HepG2 (cell line): ENCODE results near the gene PTPN12. TPM values are rescaled to one million over a fixed set of nuclear protein-coding genes. Genes with fewer than 3 reads are reported as not detected.

Experiments used
- ATAC-seq: fragments of 200-7000 bp; cut with Tn5 transposase; 3 replicates; pipeline ENCODE4 v1.9.1; 2020; ENCODE audit warnings: mild to moderate bottlenecking, moderate library complexity
- BruUV-seq: library from RNA; stranded (reverse); fragments of 400-500 nt; replicated peaks from 2 replicates; lab custom pipeline; 2021; lab: Mats Ljungman, UMichigan
- CTCF ChIA-PET: fragments of 300-600 bp; formaldehyde crosslinking; extraction: SDS; loops from one replicate; lab custom pipeline; 2021; ENCODE audit warnings: low total read pairs, inconsistent platforms, low intra/inter-chr PET ratio; lab: Yijun Ruan, JAX
- POLR2A ChIA-PET: fragments of 350-600 bp; sonication (Branson Sonifier 250); formaldehyde crosslinking; loops from one replicate; lab custom pipeline; 2020; ENCODE audit warnings: antibody characterized with exemption, inconsistent platforms; lab: Yijun Ruan, JAX
- DNase-seq: peaks from one replicate; pipeline ENCODE4 v3.0.0-alpha.2; 2015; ENCODE audit warnings: low spot score
- FAIRE-seq: peaks from 3 replicates; lab custom pipeline; 2011; peaks lifted over from hg19 to GRCh38; lab: Jason Lieb, UNC
- H2AFZ ChIP-seq: one replicate; pipeline ENCODE4 v1.6.1; 2011; ENCODE audit warnings: low read length, inconsistent platforms
- H3K27ac ChIP-seq: fragments of 300-600 bp; 3 replicates; pipeline ENCODE4 v1.8.0; 2011; ENCODE audit warnings: mixed run types, mild to moderate bottlenecking, mixed read lengths, low read length, inconsistent platforms; ENCODE audit not compliant: insufficient read depth; ENCODE audit errors: extremely low read length
- H3K27me3 ChIP-seq, 2 experiments: fragments of 200-600 bp in 1 of 2; 2 replicates in 1 of 2; 3 replicates in 1 of 2; pipeline versions ENCODE4 v1.6.0 to v1.8.0; 2011; ENCODE audit warnings: low read length in 2 of 2, mild to moderate bottlenecking in 2 of 2, moderate library complexity in 2 of 2, inconsistent platforms in 1 of 2; ENCODE audit not compliant: insufficient read depth in 2 of 2, control insufficient read depth in 1 of 2
- H3K36me3 ChIP-seq, 2 experiments: fragments of 200-600 bp in 1 of 2; replicated peaks in 1 of 2; 2 replicates in 1 of 2; 3 replicates in 1 of 2; pipeline versions ENCODE4 v1.5.1 to v1.8.0; 2011; ENCODE audit warnings: low read length in 2 of 2, inconsistent platforms in 1 of 2; ENCODE audit not compliant: insufficient read depth in 2 of 2, control insufficient read depth in 1 of 2
- H3K4me1 ChIP-seq: 2 replicates; pipeline ENCODE4 v1.5.1; 2012; ENCODE audit warnings: low read length, inconsistent platforms; ENCODE audit not compliant: insufficient read depth
- H3K4me2 ChIP-seq: 2 replicates; pipeline ENCODE4 v1.6.0; 2011; ENCODE audit warnings: low read depth, low read length, inconsistent platforms
- H3K4me3 ChIP-seq, 3 experiments: fragments of 200-600 bp in 1 of 3; sonication (generic), shearing (Covaris generic) in 1 of 3; replicated peaks in 1 of 3; 2 replicates each; pipeline ENCODE4 v1.5.1; 2011 to 2016; ENCODE audit warnings: low read length in 3 of 3, inconsistent platforms in 2 of 3, low read depth in 2 of 3, mild to moderate bottlenecking in 2 of 3, control low read depth in 1 of 3, mixed read lengths in 1 of 3; ENCODE audit not compliant: insufficient read depth in 1 of 3
- H3K79me2 ChIP-seq: one replicate; pipeline ENCODE4 v1.6.1; 2011; ENCODE audit warnings: low read length, inconsistent platforms; ENCODE audit not compliant: insufficient read depth
- H3K9ac ChIP-seq: 2 replicates; pipeline ENCODE4 v1.6.0; 2011; ENCODE audit warnings: mild to moderate bottlenecking, low read depth, low read length, inconsistent platforms; ENCODE audit not compliant: insufficient read depth
- H3K9me3 ChIP-seq: 2 replicates; pipeline ENCODE4 v1.5.1; 2012; ENCODE audit warnings: mild to moderate bottlenecking, low read length
- H4K20me1 ChIP-seq: 2 replicates; pipeline ENCODE4 v1.6.0; 2011; ENCODE audit warnings: inconsistent platforms, mild to moderate bottlenecking, low read length, moderate library complexity; ENCODE audit not compliant: insufficient read depth
- CEBPB ChIP-seq: IDR thresholded peaks from 2 replicates; pipeline ENCODE4 v1.6.1; 2011; ENCODE audit warnings: low read depth, low read length, improper control_type of control experiment, borderline replicate concordance
- CEBPG ChIP-seq: IDR thresholded peaks from 2 replicates; pipeline ENCODE4 v1.6.1; 2016
- GPBP1L1 ChIP-seq: sonication (generic); formaldehyde crosslinking; IDR thresholded peaks from 2 replicates; pipeline ENCODE4 v1.5.0; 2020; ENCODE audit warnings: mild to moderate bottlenecking, missing genetic modification reagents
- TOE1 ChIP-seq: sonication (generic); formaldehyde crosslinking; IDR thresholded peaks from 2 replicates; pipeline ENCODE4 v1.4.0; 2020; ENCODE audit warnings: mild to moderate bottlenecking, missing genetic modification reagents
- ZBTB26 ChIP-seq: IDR thresholded peaks from 2 replicates; pipeline ENCODE4 v1.6.1; 2016; ENCODE audit warnings: missing compliant biosample characterization, missing genetic modification reagents, borderline replicate concordance
- ZBTB40 ChIP-seq, 2 experiments: fragments of 450-650 bp in 1 of 2; sonication (generic) in 1 of 2; formaldehyde crosslinking in 1 of 2; IDR thresholded peaks; 2 replicates each; pipeline versions ENCODE4 v1.6.1 to v1.8.0; 2016 to 2022; ENCODE audit warnings: antibody characterized with exemption in 1 of 2, mild to moderate bottlenecking in 1 of 2, missing genetic modification reagents in 1 of 2
- ZNF567 ChIP-seq: sonication (generic); formaldehyde crosslinking; IDR thresholded peaks from 2 replicates; pipeline ENCODE4 v1.8.1; 2023; ENCODE audit warnings: mild to moderate bottlenecking, missing genetic modification reagents, borderline replicate concordance
- ZNF605 ChIP-seq: sonication (generic); formaldehyde crosslinking; IDR thresholded peaks from 2 replicates; pipeline ENCODE4 v1.8.0; 2022; ENCODE audit warnings: mild to moderate bottlenecking, missing genetic modification reagents
- ZNF724P ChIP-seq: sonication (generic); formaldehyde crosslinking; IDR thresholded peaks from 2 replicates; pipeline ENCODE4 v1.8.0; 2022; ENCODE audit warnings: missing genetic modification reagents, borderline replicate concordance
- WGBS: methylation state at CpG from one replicate; pipeline ENCODE4 v1.1.6; 2017; ENCODE audit warnings: low lambda C conversion rate; 5-methylcytosine and 5-hydroxymethylcytosine counted together
- in situ Hi-C: cut with HindIII; loops from 2 replicates; pipeline ENCODE4 v1.10.0; 2017; ENCODE audit warnings: low pct_unique_long_range_greater_than_20kb; ENCODE audit not compliant: extremely low pct_ligation_motif_present
- intact Hi-C: fragments of 100-400 bp; cut with micrococcal nuclease; formaldehyde crosslinking; loops from one replicate; pipeline ENCODE4 v1.10.0; 2022; ENCODE audit not compliant: unreplicated experiment
- polyA plus RNA-seq, 8 experiments: library from polyadenylated mRNA; depleted of rRNA in 3 of 8; stranded (reverse) in 7 of 8; unstranded in 1 of 8; fragments of >200 nt; fragmentation: Illumina TruSeq in 4 of 8; extraction: Trizol in 4 of 8; gene quantifications; 2 replicates each; pipeline versions ENCODE4 v1.2.1 to v1.2.3, GENCODE V29; 2011 to 2016; ENCODE audit warnings: low read depth in 4 of 8, missing spikeins in 1 of 8, mixed read lengths in 1 of 8; ENCODE audit not compliant: insufficient read depth in 1 of 8
- total RNA-seq, 5 experiments: library from RNA; depleted of rRNA; stranded (reverse); fragments of >200 nt; fragmentation: Illumina TruSeq; extraction: Trizol; gene quantifications; 2 replicates each; pipeline ENCODE4 v1.2.3, GENCODE V29; 2016; ENCODE audit warnings: low read depth in 1 of 5

The PTPN12 gene
- total and polyA plus RNA-seq, 2 of the 13 experiments (the other 11 are each of a cell fraction or from before 2014, with no cell fraction given) = 22.9 to 56.8 TPM

GRCh38 chr7:77558284-77558967 is 21.3 kb downstream of the PTPN12 start:
- Histone ChIP-seq H3K4me2 (no peak overlapping the region), H3K27ac (no peak overlapping the region), H3K36me3 (peaks cover 1 to 6% of the 10 kb centered on the region in 2 experiments; a peak in 1 of 5 replicates), H3K9ac (no peak overlapping the region), H2AFZ (no peak overlapping the region), H3K79me2 (peaks cover 89% of the 10 kb centered on the region), H3K4me3 (no peak overlapping the region), H4K20me1 (peaks cover 49% of the 10 kb centered on the region), H3K4me1 (peaks cover 33% of the 10 kb centered on the region), H3K9me3 (no peaks in the 10 kb centered on the region), H3K27me3 (no peaks in the 10 kb centered on the region)
- FAIRE-seq = no peak
- DNase-seq = no peak
- 92% methylated on average over 2 of the region's 2 CpGs for WGBS
- in situ Hi-C loops (no loop called here), intact Hi-C loops (no loop called here)
- BruUV-seq = no TSS peak
- ChIA-PET POLR2A (no interaction called here), CTCF (no interaction called here)
- ATAC-seq = no peak
- TF ChIP-seq ZNF567 (CRISPR knock-in tag) (no peak), GPBP1L1 (no peak), ZBTB40 (IDR thresholded peaks at IDR 0.05) (no peak), ZBTB40 (CRISPR knock-in tag; IDR thresholded peaks at IDR 0.05) (no peak), CEBPB (0 out of 2 replicates have a peak, but pooled peaks have one; percentile 14), ZBTB26 (CRISPR knock-in tag) (no peak), ZNF724P (CRISPR knock-in tag) (no peak), ZNF605 (CRISPR knock-in tag) (no peak), CEBPG (peak; percentile 38; the same call in 1 of the 2 replicates), TOE1 (CRISPR knock-in tag) (no peak)
